Ishikawa (cell line): Measurements from ENCODE around the gene KCNK2.

Experiments
- CEBPB ChIP-seq: IDR thresholded peaks from 2 replicates; pipeline ENCODE4 v1.6.1; 2012
- CREB1 ChIP-seq: IDR thresholded peaks from 2 replicates; pipeline ENCODE4 v1.6.1; 2012; ENCODE audit warnings: low read depth
- EGR1 ChIP-seq: IDR thresholded peaks from 2 replicates; pipeline ENCODE4 v1.6.1; 2012
- EP300 ChIP-seq: IDR thresholded peaks from 2 replicates; pipeline ENCODE4 v1.6.1; 2012; ENCODE audit warnings: borderline replicate concordance
- FOXM1 ChIP-seq: IDR thresholded peaks from 2 replicates; pipeline ENCODE4 v1.6.1; 2012; ENCODE audit warnings: low read depth, borderline replicate concordance
- MAX ChIP-seq: IDR thresholded peaks from 2 replicates; pipeline ENCODE4 v1.6.1; 2012
- NFIC ChIP-seq: IDR thresholded peaks from 2 replicates; pipeline ENCODE4 v1.6.1; 2012
- RAD21 ChIP-seq: IDR thresholded peaks from 2 replicates; pipeline ENCODE4 v1.6.1; 2012; ENCODE audit warnings: low read depth
- REST ChIP-seq: IDR thresholded peaks from 2 replicates; pipeline ENCODE4 v1.6.1; 2012; ENCODE audit warnings: low read depth, mild to moderate bottlenecking
- TAF1 ChIP-seq: IDR thresholded peaks from 2 replicates; pipeline ENCODE4 v1.6.1; 2012; ENCODE audit warnings: low read depth, mild to moderate bottlenecking
- TCF12 ChIP-seq: IDR thresholded peaks from 2 replicates; pipeline ENCODE4 v1.6.1; 2012; ENCODE audit warnings: low read depth
- TEAD4 ChIP-seq: IDR thresholded peaks from 2 replicates; pipeline ENCODE4 v1.6.1; 2012
- USF1 ChIP-seq: IDR thresholded peaks from 2 replicates; pipeline ENCODE4 v1.6.1; 2012
- YY1 ChIP-seq: IDR thresholded peaks from 2 replicates; pipeline ENCODE4 v1.6.1; 2012; ENCODE audit warnings: low read depth
- ZBTB7A ChIP-seq: IDR thresholded peaks from 2 replicates; pipeline ENCODE4 v1.6.1; 2012; ENCODE audit warnings: low read depth

Gene KCNK2

GRCh38 chr1:215228193-215228592, 145.7 kb downstream of the KCNK2 start:
- TF ChIP-seq REST: no peak
- no peak for TF ChIP-seq EGR1
- no peak for TF ChIP-seq USF1
- TF ChIP-seq TAF1: no peak
- no peak for TF ChIP-seq TCF12
- no peak for TF ChIP-seq YY1
- TF ChIP-seq RAD21: no peak
- no peak for TF ChIP-seq TEAD4
- no peak for TF ChIP-seq ZBTB7A
- no peak for TF ChIP-seq MAX
- no peak for TF ChIP-seq FOXM1
- TF ChIP-seq NFIC: no peak

- TF ChIP-seq CREB1 (no peak), FOXM1 (no peak)
Measured at GRCh38 chr1:215241451-215241850, 158.9 kb downstream of the KCNK2 start.

GRCh38 chr1:215243345-215244054, 161.0 kb downstream of the KCNK2 start:
- no peak for TF ChIP-seq EP300
- TF ChIP-seq ZBTB7A: no peak
- TF ChIP-seq EGR1: no peak
- TF ChIP-seq CEBPB: no peak
- no peak for TF ChIP-seq YY1
- no peak for TF ChIP-seq RAD21
- TF ChIP-seq USF1: no peak

- TF ChIP-seq REST (no peak), TAF1 (no peak), RAD21 (no peak), TEAD4 (no peak), EP300 (no peak), YY1 (no peak)
Measured at GRCh38 chr1:215250913-215251312, 168.4 kb downstream of the KCNK2 start.

GRCh38 chr1:215251428-215251827, 168.9 kb downstream of the KCNK2 start:
- no peak for TF ChIP-seq CREB1
- no peak for TF ChIP-seq YY1
- no peak for TF ChIP-seq REST
- TF ChIP-seq ZBTB7A: no peak
- TF ChIP-seq CEBPB: no peak

GRCh38 chr1:215252164-215252563, 169.6 kb downstream of the KCNK2 start:
- TF ChIP-seq TCF12 (no peak), EP300 (no peak), FOXM1 (no peak), TAF1 (no peak), CEBPB (no peak), YY1 (no peak), ZBTB7A (no peak)
